Glutamatergic neuron (in vitro differentiated cells): ENCODE data around the gene ATP7B. TPM values are rescaled to one million over a fixed set of nuclear protein-coding genes. Genes with fewer than 3 reads are reported as not detected.

Experiments used
- DNase-seq: peaks from one replicate; pipeline ENCODE4 v3.0.0; 2022
- H3K27ac Mint-ChIP-seq: one replicate; pipeline ENCODE4 v1.8.0; 2020; ENCODE audit warnings: mild to moderate bottlenecking, mixed read lengths, inconsistent platforms; ENCODE audit not compliant: unreplicated experiment
- H3K27me3 Mint-ChIP-seq: one replicate; pipeline ENCODE4 v1.8.0; 2020; ENCODE audit warnings: mild to moderate bottlenecking, moderate library complexity, mixed read lengths, inconsistent platforms; ENCODE audit not compliant: unreplicated experiment
- H3K36me3 Mint-ChIP-seq: one replicate; pipeline ENCODE4 v1.8.0; 2020; ENCODE audit warnings: mild to moderate bottlenecking, mixed read lengths, inconsistent platforms; ENCODE audit not compliant: unreplicated experiment
- H3K4me1 Mint-ChIP-seq: one replicate; pipeline ENCODE4 v1.8.0; 2020; ENCODE audit warnings: mild to moderate bottlenecking, low read depth, mixed read lengths, inconsistent platforms; ENCODE audit not compliant: unreplicated experiment
- H3K4me3 Mint-ChIP-seq: one replicate; pipeline ENCODE4 v1.8.0; 2020; ENCODE audit warnings: mild to moderate bottlenecking, mixed read lengths, inconsistent platforms; ENCODE audit not compliant: unreplicated experiment
- H3K9me3 Mint-ChIP-seq: one replicate; pipeline ENCODE4 v1.8.0; 2020; ENCODE audit warnings: mild to moderate bottlenecking, moderate library complexity, mixed read lengths, inconsistent platforms; ENCODE audit not compliant: unreplicated experiment
- CTCF ChIP-seq: fragments of 200-600 bp; sonication (generic); IDR thresholded peaks from one replicate; pipeline ENCODE4 v1.5.0; 2021; ENCODE audit not compliant: partially characterized antibody, unreplicated experiment
- total RNA-seq: library from RNA; stranded (reverse); fragmentation: NEBNext Ultra II Directional; extraction: Animal tissue kit (Norgen Biotek cat#: 25700); gene quantifications from one replicate; pipeline ENCODE4 v1.2.1, GENCODE V29; 2021; ENCODE audit not compliant: unreplicated experiment

ATP7B gene
- total RNA-seq, 1 donor from 2014 or later: 17.4 TPM

DNA sequence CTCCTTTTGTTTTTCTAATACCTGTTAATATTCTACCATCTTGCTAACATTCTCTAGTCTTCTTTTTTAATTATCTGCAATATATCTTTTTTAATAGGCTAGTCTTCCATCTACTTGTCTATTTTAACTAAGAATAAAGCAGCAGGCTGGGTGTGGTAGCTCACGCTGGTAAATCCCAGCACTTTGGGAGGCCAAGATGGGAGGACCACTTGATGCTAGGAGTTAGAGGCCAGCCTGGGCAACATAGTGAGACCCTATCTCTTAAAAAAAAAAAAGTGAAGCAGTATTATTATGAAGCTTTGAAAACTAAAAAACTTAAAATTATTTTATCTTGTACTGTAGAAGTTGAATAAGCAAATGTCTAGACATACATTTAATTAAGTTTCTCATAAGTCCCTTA, 16.6 kb upstream of the ATP7B start:
- H3K27me3 Mint-ChIP-seq: peaks cover 3% of the 10 kb centered on the region
- H3K9me3 Mint-ChIP-seq: peaks cover 18% of the 10 kb centered on the region
- TF ChIP-seq CTCF: no peak
- H3K27ac Mint-ChIP-seq: no peak overlapping the region
- H3K4me1 Mint-ChIP-seq: no peaks in the 10 kb centered on the region
- no peak overlapping the region for H3K4me3 Mint-ChIP-seq
- peaks cover 55% of the 10 kb centered on the region for H3K36me3 Mint-ChIP-seq
- DNase-seq: no peak

DNA sequence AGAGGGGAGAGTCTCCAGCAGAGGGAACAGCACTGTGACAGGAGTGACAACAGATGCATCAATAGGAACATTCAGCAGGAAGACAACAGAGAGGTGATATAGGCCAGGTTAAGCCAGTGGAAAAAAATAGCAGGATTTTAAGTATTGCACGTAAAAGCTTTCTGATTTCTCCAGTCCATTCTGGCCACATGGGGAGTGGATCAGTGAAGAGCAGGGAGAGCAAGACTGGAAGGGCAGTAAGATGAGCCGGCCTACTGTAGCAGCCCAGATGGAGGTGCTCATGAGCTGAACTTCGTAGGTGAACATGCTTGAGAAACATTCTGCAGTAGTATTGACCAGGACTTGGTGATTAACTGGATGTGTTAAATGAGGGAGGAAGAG, 15.0 kb upstream of the ATP7B start:
- peaks cover 55% of the 10 kb centered on the region for H3K36me3 Mint-ChIP-seq
- no peak for DNase-seq
- H3K27ac Mint-ChIP-seq: no peak overlapping the region
- no peaks in the 10 kb centered on the region for H3K4me1 Mint-ChIP-seq
- peaks cover 18% of the 10 kb centered on the region for H3K9me3 Mint-ChIP-seq
- H3K27me3 Mint-ChIP-seq: peaks cover 3% of the 10 kb centered on the region
- H3K4me3 Mint-ChIP-seq: no peak overlapping the region
- no peak for TF ChIP-seq CTCF

DNA sequence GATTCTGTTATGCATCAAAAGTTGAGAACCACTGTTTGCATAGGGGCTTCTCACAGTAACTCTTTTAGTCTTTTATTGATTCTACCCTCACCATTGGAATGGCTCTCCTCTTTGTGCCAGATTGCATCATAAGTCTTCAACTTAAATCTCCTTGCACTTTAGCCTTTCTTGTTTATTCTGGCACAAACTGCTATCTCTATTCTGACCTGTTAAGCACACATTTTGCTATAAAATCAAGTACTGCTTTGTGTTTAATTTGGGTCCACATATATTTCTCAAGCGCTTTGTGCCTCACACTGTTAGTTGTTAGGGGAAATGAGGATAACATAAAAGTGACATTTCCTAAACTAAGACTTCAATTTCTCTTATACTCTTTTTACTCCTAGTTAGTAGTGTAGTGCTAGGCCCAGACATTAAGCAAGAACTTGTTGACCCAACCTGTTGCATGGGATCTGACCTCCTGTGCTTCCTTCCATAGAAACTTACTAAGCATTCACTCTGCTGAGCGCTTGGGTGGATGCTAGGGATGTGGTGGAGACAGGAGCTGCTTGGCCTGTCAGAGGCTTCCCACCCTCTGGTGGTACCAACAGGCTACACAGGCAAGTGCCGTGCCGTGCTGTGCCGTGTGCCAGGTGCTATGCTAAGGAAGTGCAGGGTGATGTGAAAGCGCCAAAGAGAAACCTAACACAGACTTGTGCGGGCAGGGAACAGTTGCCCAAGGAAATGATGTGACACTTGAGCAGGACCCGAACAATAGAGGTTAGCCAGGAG, 14.4 kb upstream of the ATP7B start:
- H3K4me3 Mint-ChIP-seq: no peak overlapping the region
- no peak overlapping the region for H3K27ac Mint-ChIP-seq
- no peak for DNase-seq
- H3K9me3 Mint-ChIP-seq: peaks cover 18% of the 10 kb centered on the region
- H3K36me3 Mint-ChIP-seq: peaks cover 55% of the 10 kb centered on the region
- H3K27me3 Mint-ChIP-seq: peaks cover 3% of the 10 kb centered on the region
- TF ChIP-seq CTCF: no peak
- H3K4me1 Mint-ChIP-seq: no peaks in the 10 kb centered on the region

DNA sequence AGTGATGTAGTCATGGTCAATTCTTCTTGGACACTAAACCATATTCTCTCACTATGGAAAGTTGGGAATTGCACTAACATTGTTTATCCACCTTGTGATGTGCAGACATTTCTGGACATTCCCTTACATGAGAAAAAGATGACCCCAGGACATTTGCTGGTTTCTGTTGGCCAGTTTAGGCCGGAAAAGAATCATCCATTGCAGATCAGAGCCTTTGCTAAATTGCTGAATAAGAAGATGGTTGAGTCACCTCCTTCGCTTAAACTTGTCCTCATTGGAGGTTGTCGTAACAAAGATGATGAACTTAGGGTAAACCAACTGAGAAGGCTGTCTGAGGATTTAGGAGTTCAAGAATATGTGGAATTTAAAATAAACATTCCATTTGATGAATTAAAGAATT, 13.2 kb upstream of the ATP7B start, which contains the start of gene UTP14C:
Gene UTP14C, plus strand, starts transcription at position 211 of the 400 bp plus-strand sequence. CDS start 4,114 bp downstream, outside the sequence.
- no peak for TF ChIP-seq CTCF
- Mint-ChIP-seq H3K9me3 (peaks cover 15% of the 10 kb centered on the region), H3K36me3 (peaks cover 43% of the 10 kb centered on the region), H3K4me3 (no peak within 1 kb of the TSS), H3K4me1 (no peaks in the 10 kb centered on the region), H3K27ac (no peak within 1 kb of the TSS), H3K27me3 (peaks cover 3% of the 10 kb centered on the region)
- no peak for DNase-seq

GRCh38 chr13:52022356-52022755, 11.1 kb upstream of the ATP7B start:
- H3K36me3 Mint-ChIP-seq: peaks cover 26% of the 10 kb centered on the region

More at GRCh38 chr13:52022356-52022755, 11.1 kb upstream of the ATP7B start:
- no peak overlapping the region for H3K4me3 Mint-ChIP-seq
- peaks cover 1% of the 10 kb centered on the region for H3K27me3 Mint-ChIP-seq
- H3K27ac Mint-ChIP-seq: no peak overlapping the region
- no peaks in the 10 kb centered on the region for H3K4me1 Mint-ChIP-seq
- no peak for DNase-seq
- TF ChIP-seq CTCF: no peak
- H3K9me3 Mint-ChIP-seq: peaks cover 4% of the 10 kb centered on the region
